NB4 (cell line): ENCODE results near the gene KLF4.
A peak's percentile ranks its signal among the peaks of the same experiment; 100 is the strongest.
"Not testable (repeated sequence)": the region's sequence is repeated elsewhere in the genome, so short reads cannot be mapped to it uniquely, and the experiment has no call there.

Source experiments
- DNase-seq: peaks from one replicate; pipeline ENCODE4 v3.0.0; 2010; ENCODE audit warnings: low read depth
- H3K4me3 ChIP-seq: one replicate; pipeline ENCODE4 v1.5.1; 2011; ENCODE audit warnings: mild to moderate bottlenecking, low read depth, low read length, moderate library complexity
- CTCF ChIP-seq: IDR thresholded peaks from one replicate; pipeline ENCODE4 v1.5.1; 2012; ENCODE audit warnings: low read depth, low read length
- MAX ChIP-seq: IDR thresholded peaks from 2 replicates; pipeline ENCODE4 v1.6.1; 2011; ENCODE audit warnings: low read depth, low read length
- MYC ChIP-seq: IDR thresholded peaks from 2 replicates; pipeline ENCODE4 v1.6.1; 2011; ENCODE audit warnings: low read depth, low read length
- POLR2A ChIP-seq: IDR thresholded peaks from 2 replicates; pipeline ENCODE4 v1.6.1; 2011; ENCODE audit warnings: mild to moderate bottlenecking; ENCODE audit not compliant: insufficient read length; ENCODE audit errors: extremely low read depth

KLF4 gene

GRCh38 chr9:107502464-107502863, 12.9 kb upstream of the KLF4 start:
- TF ChIP-seq MAX (no peak), CTCF (no peak), POLR2A (no peak), MYC (no peak)

GRCh38 chr9:107500421-107501200, 11.0 kb upstream of the KLF4 start:
- peak; percentile 10 for DNase-seq

More at GRCh38 chr9:107502464-107502863, 12.9 kb upstream of the KLF4 start:
- DNase-seq, result no peak
- H3K4me3 ChIP-seq, result no peak overlapping the region

GRCh38 chr9:107496976-107497375, 7.4 kb upstream of the KLF4 start:
- H3K4me3 ChIP-seq, result no peak overlapping the region
- TF ChIP-seq MYC (no peak), CTCF (no peak), POLR2A (no peak), MAX (no peak)
- DNase-seq, result peak; percentile 33

More at GRCh38 chr9:107500421-107501200, 11.0 kb upstream of the KLF4 start:
- not testable (repeated sequence) for H3K4me3 ChIP-seq

GRCh38 chr9:107492381-107492970, 2.9 kb upstream of the KLF4 start:
- no peak for DNase-seq
- no peak overlapping the region for H3K4me3 ChIP-seq
- no peak for TF ChIP-seq POLR2A
- TF ChIP-seq CTCF, result no peak
- no peak for TF ChIP-seq MAX
- TF ChIP-seq MYC, result no peak

GRCh38 chr9:107491081-107492053, 1.8 kb upstream of the KLF4 start:
- TF ChIP-seq MAX (no peak), POLR2A (no peak), MYC (no peak), CTCF (no peak)
- no peak overlapping the region for H3K4me3 ChIP-seq
- DNase-seq, result no peak

GRCh38 chr9:107490606-107490970, 1.0 kb upstream of the KLF4 start:
- peak overlapping the region; percentile 55 for H3K4me3 ChIP-seq
- DNase-seq, result not testable (repeated sequence)
